Hematopoietic multipotent progenitor cell treated with erythropoietin and hydrocortisone succinate and interleukin-3 and kit ligand, for 4 days (in vitro differentiated cells): ENCODE data around the gene CYP2F1.
"Not testable (repeated sequence)": the region's sequence is repeated elsewhere in the genome, so short reads cannot be mapped to it uniquely, and the experiment has no call there.

Experiments
- DNase-seq: peaks from one replicate; pipeline ENCODE4 v3.0.0-alpha.2; 2015

CYP2F1 gene

GRCh38 chr19:41114132-41114531, at the start of gene CYP2F1:
Gene CYP2F1 (plus strand): TSS chr19:41114432. CDS start chr19:41116189, 1,757 bp downstream.
- DNase-seq: no peak

GRCh38 chr19:41064974-41065569, 49.2 kb upstream of the CYP2F1 start:
- DNase-seq: peak; percentile 25

- DNase-seq: peak; percentile 32
Observed at GRCh38 chr19:41076286-41076685, 37.9 kb upstream of the CYP2F1 start.

DNA sequence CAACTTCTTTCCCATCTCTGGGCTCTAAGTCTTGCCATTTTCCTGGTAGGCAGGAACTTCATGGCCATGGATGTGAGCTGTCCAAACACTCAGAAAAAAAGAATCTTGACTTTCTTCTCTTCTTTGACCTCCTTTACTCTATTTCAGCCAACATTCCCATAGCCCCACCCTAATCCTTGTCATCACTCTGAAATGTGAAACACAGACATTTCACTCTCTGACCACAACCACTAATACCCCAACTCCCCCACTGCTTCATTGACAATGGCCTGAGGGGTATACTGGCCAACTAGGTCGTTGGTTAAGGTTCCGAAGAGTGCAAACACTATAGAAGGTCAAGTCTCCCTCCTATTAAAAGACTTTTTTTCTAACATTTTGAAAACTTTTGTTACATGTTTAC, 30.7 kb upstream of the CYP2F1 start:
- DNase-seq: no peak

- DNase-seq: no peak
Observed at GRCh38 chr19:41085748-41086415, 28.4 kb upstream of the CYP2F1 start.

DNA sequence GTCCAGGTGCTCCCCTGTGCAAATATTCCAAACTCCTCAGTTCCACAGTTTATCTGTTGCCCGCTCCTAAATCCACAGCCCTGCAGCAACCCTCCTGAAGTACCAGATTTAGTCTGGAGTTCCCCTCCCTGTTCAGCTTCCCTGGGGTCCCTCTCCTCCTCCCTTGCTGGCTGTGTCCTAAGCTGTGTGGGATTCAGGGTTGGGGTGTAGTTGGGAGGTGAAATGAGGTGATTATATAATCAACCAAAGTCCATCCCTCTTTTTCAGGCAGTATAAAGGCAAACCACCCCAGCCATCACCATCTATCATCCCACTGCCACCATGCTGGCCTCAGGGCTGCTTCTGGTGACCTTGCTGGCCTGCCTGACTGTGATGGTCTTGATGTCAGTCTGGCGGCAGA, 26.1 kb upstream of the CYP2F1 start, which contains the start of gene CYP2A13:
CYP2A13 (plus strand) TSS at position 301 of the 400 bp plus-strand sequence; CDS start at position 322, 21 bp downstream.
- no peak for DNase-seq

DNA sequence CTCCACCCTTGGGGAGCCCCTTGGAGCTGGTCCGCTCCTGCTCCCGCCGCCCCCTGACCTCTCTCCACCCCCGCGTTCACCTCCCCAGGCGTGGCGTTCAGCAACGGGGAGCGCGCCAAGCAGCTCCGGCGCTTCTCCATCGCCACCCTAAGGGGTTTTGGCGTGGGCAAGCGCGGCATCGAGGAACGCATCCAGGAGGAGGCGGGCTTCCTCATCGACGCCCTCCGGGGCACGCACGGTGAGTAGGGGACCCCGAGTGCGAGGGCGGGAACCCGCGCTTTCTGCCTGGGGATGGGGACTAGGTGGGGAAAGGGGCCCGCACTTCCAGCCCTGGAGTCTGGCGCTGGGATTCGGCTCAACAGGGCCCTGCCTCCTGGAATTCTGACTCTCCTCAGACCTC, 24.3 kb upstream of the CYP2F1 start:
- DNase-seq: no peak

GRCh38 chr19:41095703-41096102, 18.5 kb upstream of the CYP2F1 start:
- peak; percentile 5 for DNase-seq

DNA sequence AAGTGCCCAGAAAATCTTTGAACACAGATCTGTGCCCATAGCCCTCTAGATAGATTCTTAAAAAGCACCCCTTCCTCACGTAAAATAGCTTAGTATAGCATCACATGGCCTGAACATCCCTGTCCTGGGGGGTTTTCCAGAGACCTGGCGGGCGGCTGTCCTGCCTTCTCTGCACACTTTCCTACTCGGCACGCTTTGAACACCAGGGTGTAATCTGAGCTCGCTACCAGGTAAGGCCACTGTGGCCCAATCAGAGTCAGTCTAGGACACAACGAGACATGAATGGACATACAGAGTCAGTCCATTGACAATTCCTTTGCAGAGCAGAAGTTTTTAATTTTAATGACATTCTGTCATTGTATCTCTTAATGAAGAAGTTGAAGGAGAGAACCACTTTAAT, 17.9 kb upstream of the CYP2F1 start:
- DNase-seq: no peak

GRCh38 chr19:41097302-41097701, 16.9 kb upstream of the CYP2F1 start:
- DNase-seq: no peak

DNA sequence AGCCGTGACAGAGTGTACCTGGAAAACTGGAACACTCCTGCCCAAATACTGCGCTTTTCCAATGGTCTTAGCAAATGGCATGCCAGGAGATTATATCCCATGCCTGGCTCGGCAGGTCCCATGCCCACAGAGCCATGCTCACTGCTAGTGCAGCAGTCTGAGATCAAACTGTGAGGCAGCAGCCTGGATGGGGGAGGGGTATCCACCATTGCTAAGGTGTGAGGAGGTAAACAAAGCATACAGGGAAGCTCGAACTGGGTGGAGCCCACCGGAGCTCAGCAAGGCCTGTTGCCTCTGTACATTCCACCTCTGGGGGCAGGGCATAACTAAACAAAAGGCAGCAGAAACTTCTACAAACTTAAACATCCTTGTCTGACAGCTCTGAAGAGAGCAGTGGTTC, 15.5 kb upstream of the CYP2F1 start:
- DNase-seq: no peak

GRCh38 chr19:41102210-41102609, 12.0 kb upstream of the CYP2F1 start:
- DNase-seq: not testable (repeated sequence)

DNA sequence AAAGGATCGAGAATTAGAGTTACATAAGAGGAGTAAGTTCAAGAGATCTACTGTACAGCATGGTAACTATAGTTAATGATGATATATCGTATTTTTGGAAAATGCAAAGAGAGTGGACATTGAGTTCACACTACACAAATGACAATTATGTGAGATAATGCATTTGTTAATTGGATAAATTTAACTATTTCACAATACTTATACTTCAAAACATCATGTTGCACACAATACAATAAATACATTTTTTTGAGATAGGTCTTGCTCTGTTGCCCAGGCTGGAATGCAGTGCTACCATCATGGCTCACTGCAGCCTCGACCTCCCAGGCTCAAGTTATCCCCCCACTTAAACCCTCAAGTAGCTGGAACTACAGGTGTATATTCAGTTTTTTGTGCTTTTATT, 8.1 kb upstream of the CYP2F1 start:
- DNase-seq: no peak

GRCh38 chr19:41111296-41111695, 2.9 kb upstream of the CYP2F1 start:
- no peak for DNase-seq

DNA sequence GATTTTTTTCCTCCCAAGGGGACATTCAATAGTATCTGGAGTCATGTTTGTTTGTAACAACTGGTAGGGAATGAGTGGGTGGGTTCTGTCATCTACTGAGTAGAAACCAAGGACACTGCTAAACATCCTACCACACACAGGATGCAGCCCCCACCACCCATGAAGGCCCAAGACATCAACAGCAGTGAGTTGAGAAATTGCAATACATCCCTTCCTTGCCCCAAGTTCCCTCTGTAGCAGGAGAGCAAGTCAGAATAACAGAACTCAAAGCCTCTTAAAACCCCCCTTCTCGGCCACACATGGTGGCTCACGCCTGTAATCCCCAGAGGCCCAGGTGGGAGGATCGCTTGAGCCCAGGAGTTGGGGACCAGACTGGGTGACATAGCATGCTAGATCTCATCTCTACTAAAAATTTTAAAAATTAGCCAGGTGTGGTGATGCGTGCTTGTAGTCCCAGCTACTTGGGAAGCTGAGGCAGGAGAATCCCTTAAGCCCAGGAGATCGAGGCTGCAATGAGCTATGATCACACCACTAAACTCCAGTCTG, 2.4 kb upstream of the CYP2F1 start:
- no peak for DNase-seq

DNA sequence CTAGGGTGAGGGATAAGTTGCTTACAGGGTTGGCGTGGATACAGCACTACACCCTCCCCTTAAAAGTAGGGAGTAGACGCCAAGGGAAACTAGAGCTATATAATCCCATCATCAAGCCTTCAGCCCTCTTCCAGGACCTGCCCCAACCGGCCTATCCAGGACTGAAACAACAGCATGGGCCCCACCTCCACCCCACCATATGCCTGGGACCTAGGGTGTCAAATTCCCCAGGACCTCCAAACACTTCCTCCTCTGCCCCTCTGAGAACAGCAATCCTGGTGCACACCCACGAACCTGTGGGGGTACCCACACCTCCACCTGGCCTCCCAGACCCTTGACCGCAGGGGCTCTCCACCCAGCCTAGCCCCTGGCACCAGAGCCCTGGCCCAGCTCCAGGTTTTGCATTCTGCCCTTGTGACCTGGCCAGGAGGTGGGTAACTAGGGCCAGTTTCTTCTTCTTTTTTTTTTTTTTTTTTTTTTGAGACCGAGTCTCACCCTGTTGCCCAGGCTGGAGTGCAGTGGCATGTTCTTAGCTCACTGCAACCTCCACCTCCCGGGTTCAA, 1.4 kb upstream of the CYP2F1 start:
- no peak for DNase-seq

- no peak for DNase-seq
Observed at GRCh38 chr19:41116261-41116660, 2.0 kb downstream of the CYP2F1 start.

DNA sequence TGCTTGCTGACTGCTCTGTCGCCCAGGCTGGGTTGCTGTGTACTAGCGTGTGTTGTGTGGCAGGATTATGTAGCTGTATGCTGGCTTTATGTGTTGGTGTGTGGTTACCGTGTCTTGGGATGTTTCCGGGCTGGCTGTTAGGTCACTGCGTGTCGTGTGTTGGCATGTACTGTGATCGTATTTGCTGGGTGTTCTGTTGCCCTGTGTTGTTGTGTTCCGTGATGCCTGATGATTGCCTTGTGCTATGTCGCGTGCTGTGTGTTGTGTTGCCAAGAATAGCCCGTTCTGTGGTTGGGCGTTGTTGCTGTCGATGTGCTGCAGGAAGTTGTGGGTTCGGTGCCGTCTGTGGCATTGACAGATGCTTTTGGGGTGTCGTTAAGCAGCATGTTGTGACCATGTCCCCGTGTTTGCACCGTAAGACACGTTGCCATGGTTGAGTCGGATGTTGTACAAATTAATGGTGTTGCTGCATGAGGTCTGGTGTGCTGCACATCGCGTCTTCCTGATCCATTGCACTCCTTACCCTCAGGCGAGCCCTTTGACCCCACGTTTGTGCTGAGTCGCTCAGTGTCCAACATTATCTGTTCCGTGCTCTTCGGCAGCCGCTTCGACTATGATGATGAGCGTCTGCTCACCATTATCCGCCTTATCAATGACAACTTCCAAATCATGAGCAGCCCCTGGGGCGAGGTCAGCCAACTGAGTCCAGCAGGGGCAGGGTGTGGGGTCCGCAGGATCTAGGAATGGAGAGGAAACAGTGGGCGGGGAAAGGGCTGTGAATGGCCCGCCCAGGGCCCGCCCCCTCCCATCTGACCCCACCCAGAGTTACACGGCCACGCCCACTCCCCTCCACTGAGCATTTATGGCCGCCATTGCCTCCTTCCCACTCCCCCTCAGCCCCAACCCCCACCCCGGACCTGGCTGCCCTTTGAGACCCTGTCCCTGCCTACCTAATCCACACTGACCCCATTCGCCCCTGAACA, 7.0 kb downstream of the CYP2F1 start:
- peak; percentile 90 for DNase-seq

GRCh38 chr19:41122846-41123245, 8.6 kb downstream of the CYP2F1 start:
- not testable (repeated sequence) for DNase-seq

DNA sequence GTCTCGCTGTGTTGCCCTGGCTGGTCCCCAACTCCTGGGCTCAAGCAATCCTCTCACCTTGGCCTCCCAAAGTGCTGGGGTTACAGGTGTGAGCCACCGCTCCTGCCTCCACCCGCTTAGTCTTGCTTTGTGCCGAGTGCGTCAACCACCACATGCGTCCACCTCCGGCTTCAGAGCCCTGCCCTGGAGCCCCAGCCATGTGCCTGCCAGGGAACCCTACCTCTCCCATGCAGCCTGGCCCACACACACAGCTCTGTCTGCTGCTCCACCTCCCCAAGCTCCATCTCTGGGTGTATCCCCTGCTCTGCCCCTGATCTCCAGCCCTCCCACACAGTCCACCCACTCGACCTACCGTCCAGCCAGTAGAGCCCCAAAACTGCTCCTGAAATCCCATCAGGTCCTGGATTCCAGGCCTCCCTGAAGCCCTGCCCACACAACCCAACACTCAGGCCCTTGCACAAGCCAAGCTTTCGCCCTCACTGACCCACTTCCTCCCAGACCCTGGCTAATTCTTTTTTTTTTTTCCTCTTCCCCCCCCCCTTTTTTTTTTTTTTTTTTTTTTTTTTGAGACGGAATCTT, 9.6 kb downstream of the CYP2F1 start:
- no peak for DNase-seq

DNA sequence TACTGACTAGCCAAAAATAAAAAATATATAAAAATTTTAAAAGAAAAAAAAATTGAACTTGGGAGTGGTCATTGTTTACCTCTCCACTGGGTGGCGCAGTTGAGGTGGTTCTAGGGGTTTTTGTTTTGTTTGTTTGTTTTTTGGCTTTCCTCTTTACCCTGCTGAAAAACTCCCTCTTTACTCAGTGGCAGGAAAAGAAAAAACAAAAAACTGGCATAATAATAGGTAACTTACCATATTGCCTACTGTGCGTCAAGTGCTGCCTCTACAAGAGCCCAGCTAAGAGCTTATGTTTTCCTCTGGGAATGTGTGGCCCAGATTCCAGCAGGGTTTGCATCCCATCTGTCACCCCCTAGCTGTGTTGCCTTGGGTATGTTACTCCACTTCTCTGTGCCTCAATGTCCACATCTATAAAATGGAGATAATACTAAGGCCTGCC, 12.6 kb downstream of the CYP2F1 start:
- DNase-seq: peak; percentile 48

- DNase-seq: not testable (repeated sequence)
Observed at GRCh38 chr19:41127362-41127761, 13.1 kb downstream of the CYP2F1 start.
